ENCODE results near the gene UBD. TPM values are rescaled to one million over a fixed set of nuclear protein-coding genes. Genes with fewer than 3 reads are reported as not detected.

Gene UBD
- total RNA-seq, 1 experiment from 2014 or later = not detected

GRCh38 chr6:29529956-29530355, 29.6 kb downstream of the UBD start (continued):
- no peak for TF ChIP-seq POLR2AphosphoS5 (IDR thresholded peaks at IDR 0.05; ENCODE audit: low read depth, low read length)

DNA sequence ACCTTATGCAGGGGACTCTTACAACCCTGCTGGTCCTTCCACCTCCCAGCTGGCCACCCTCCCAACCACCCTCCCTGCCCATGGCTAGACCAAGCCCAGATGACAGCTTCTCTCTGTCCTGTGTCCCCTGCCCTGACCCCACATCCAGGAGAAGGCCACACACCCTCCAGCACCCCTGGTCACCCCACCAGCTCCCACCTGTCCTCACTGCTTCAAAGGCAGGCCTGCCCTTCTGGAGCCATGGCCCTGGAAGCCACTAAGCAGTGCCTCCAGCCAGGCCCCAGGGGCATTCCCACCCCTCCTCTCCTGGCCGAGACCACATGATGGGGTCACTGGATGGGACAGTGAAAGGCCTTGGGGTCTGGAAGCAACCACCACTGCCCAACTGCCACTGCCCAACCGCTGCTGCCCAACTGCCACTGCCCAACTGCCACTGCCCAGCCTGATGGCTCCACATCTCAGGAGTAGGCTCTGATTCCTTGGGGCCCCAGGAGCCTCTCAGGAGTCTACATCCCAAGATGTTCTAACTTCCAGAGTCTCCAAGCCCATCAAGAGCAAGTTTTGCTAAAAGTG, 30.5 kb downstream of the UBD start:
- no peaks in the 10 kb centered on the region for H3K9me2 ChIP-seq (ENCODE audit: insufficient read depth)
- no peaks in the 10 kb centered on the region for H3K79me2 ChIP-seq (ENCODE audit: insufficient read depth, low read length)
- no peaks in the 10 kb centered on the region for H3K27me3 ChIP-seq (ENCODE audit: insufficient read depth, low read length)
- ChIA-PET CTCF (no interaction called here), RAD21 (ENCODE audit: low non-redundant PET in 1 of 2, low total read pairs in 2 of 2, uncharacterized antibody in 2 of 2, unreplicated experiment in 2 of 2) (no interaction called here), POLR2A (no interaction called here)
- H3K9ac ChIP-seq (ENCODE audit: low read length) = no peak overlapping the region
- TF ChIP-seq JUND (IDR thresholded peaks at IDR 0.05) (no peak), POLR2AphosphoS5 (IDR thresholded peaks at IDR 0.05; ENCODE audit: low read depth, low read length) (no peak), SP1 (IDR thresholded peaks at IDR 0.05; ENCODE audit: low read depth) (no peak), SIN3A (IDR thresholded peaks at IDR 0.05; ENCODE audit: low read depth) (no peak), ELF1 (IDR thresholded peaks at IDR 0.05; ENCODE audit: borderline replicate concordance, low read depth) (no peak), POLR2A (IDR thresholded peaks at IDR 0.05; ENCODE audit: borderline replicate concordance, extremely low read depth, insufficient read depth, insufficient read length) (no peak), CBX3 (IDR thresholded peaks at IDR 0.05; ENCODE audit: low read depth) (no peak), EGR1 (IDR thresholded peaks at IDR 0.05; ENCODE audit: low read depth) (no peak), ZNF274 (IDR thresholded peaks at IDR 0.05; ENCODE audit: low read depth, low read length) (no peak), FOSL1 (IDR thresholded peaks at IDR 0.05; ENCODE audit: low read depth) (no peak)
- TF ChIP-seq, protein P1, sequence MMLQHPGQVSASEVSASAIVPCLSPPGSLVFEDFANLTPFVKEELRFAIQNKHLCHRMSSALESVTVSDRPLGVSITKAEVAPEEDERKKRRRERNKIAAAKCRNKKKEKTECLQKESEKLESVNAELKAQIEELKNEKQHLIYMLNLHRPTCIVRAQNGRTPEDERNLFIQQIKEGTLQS (IDR thresholded peaks at IDR 0.05) = no peak
- no peak overlapping the region for H2AFZ ChIP-seq (ENCODE audit: low read depth, low read length, poor library complexity, severe bottlenecking)
- H3K9me3 ChIP-seq (ENCODE audit: control insufficient read depth in 1 of 2, insufficient read depth in 1 of 2, low read depth in 1 of 2, low read length in 2 of 2) = no peaks in the 10 kb centered on the region
- no peak overlapping the region for H3K4me2 ChIP-seq (ENCODE audit: low read length)
- H3K4me3 ChIP-seq (replicated peaks in 1 of 2; ENCODE audit: low read depth in 1 of 2, low read length in 2 of 2) = no peak overlapping the region
- H4K20me1 ChIP-seq (ENCODE audit: insufficient read depth) = no peaks in the 10 kb centered on the region
- ATAC-seq (no peak), DNase-seq (ENCODE audit: low read depth, low spot score) (no peak)
- no TSS peak for BruUV-seq (replicated peaks)
- intact Hi-C loops (cut with micrococcal nuclease) = no loop called here
- H3K4me1 ChIP-seq (ENCODE audit: control insufficient read depth in 1 of 2, insufficient read depth in 2 of 2, low read length in 2 of 2) = no peaks in the 10 kb centered on the region
- no peaks in the 10 kb centered on the region for H3K36me3 ChIP-seq (ENCODE audit: control insufficient read depth in 1 of 2, insufficient read depth in 2 of 2, low read length in 2 of 2)
- H3K27ac ChIP-seq (ENCODE audit: low read depth, low read length) = no peak overlapping the region

All from HCT116 (cell line).